Peyer's patch (tissue), 4 donors: ENCODE results near the gene HOXB8. TPM values are rescaled to one million over a fixed set of nuclear protein-coding genes. Genes with fewer than 3 reads are reported as not detected.

Experiments used
- DNase-seq, 3 donors: peaks; one replicate each; pipeline ENCODE4 v3.0.0-alpha.2; 2017 to 2019
- H3K27ac ChIP-seq, 4 donors: fragments of 200-600 bp; sonication (generic); one replicate each; pipeline ENCODE4 v1.5.1; 2016 to 2019
- H3K27me3 ChIP-seq, 2 donors: fragments of 200-600 bp; sonication (generic); one replicate each; pipeline ENCODE4 v1.5.1; 2019
- H3K36me3 ChIP-seq, 3 donors: fragments of 200-600 bp; sonication (generic); one replicate each; pipeline ENCODE4 v1.5.1; 2016 to 2019
- H3K4me1 ChIP-seq, 4 donors: fragments of 200-600 bp; sonication (generic); one replicate each; pipeline ENCODE4 v1.5.1; 2016 to 2019
- H3K4me3 ChIP-seq, 4 donors: fragments of 200-600 bp; sonication (generic); 1 replicate in 3 of 4; 2 replicates in 1 of 4; pipeline ENCODE4 v1.5.1; 2016 to 2019; ENCODE audit warnings: mild to moderate bottlenecking in 1 of 4
- H3K9me3 ChIP-seq, 4 donors: fragments of 200-600 bp; sonication (generic); one replicate each; pipeline ENCODE4 v1.5.1; 2016 to 2019; ENCODE audit warnings: mild to moderate bottlenecking in 1 of 4
- CTCF ChIP-seq, 6 experiments: fragments of 450-650 bp in 4 of 6; fragments of 200-600 bp in 2 of 6; sonication (generic) in 1 of 6; IDR thresholded peaks; one replicate each; pipeline ENCODE4 v1.5.1; 2017 to 2019; ENCODE audit warnings: antibody characterized with exemption in 6 of 6, mild to moderate bottlenecking in 3 of 6, moderate library complexity in 1 of 6
- POLR2A ChIP-seq, 2 donors: fragments of 450-650 bp; IDR thresholded peaks; one replicate each; pipeline ENCODE4 v1.5.1; 2017; ENCODE audit warnings: antibody characterized with exemption in 2 of 2, mild to moderate bottlenecking in 2 of 2, moderate library complexity in 2 of 2
- total RNA-seq, 4 donors: library from RNA; depleted of rRNA; stranded (reverse); fragments of >200 nt; gene quantifications; one replicate each; pipeline ENCODE4 v1.1.0, GENCODE V29; 2016

Gene HOXB8
- total RNA-seq, 4 donors from 2014 or later: 1.8 to 21.2 (median 14.9) TPM

GRCh38 chr17:48597778-48598631 is 17.1 kb downstream of the HOXB8 start:
- H3K9me3 ChIP-seq: no peaks in the 10 kb centered on the region
- peak overlapping the region; percentile 36 to 65 (median 56) for H3K4me3 ChIP-seq
- DNase-seq: peak in 2 of 3 donors; percentile 87 to 90
- no peaks in the 10 kb centered on the region for H3K27me3 ChIP-seq
- H3K27ac ChIP-seq: peak overlapping the region; percentile 50 to 88 (median 74)
- peaks cover 0 to 63% (median 18%) of the 10 kb centered on the region in 4 donors for H3K4me1 ChIP-seq
- TF ChIP-seq POLR2A (IDR thresholded peaks at IDR 0.05): peak; percentile 17 to 36
- no peak for TF ChIP-seq CTCF (IDR thresholded peaks at IDR 0.05)
- H3K36me3 ChIP-seq: peaks cover 0 to 16% (median 0%) of the 10 kb centered on the region in 3 donors

DNA sequence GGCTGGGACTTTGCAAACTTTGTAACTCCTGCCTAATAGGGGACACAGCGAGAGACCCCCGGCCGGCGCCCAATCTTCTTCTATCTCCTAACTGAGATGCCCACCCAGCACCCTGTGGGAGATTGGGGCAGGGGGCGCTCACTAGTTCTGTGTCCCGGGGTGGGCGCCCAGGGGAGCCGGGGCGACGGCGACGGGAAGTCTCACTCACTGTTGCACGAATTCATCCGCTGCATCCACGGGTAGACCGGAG is 17.6 kb downstream of the HOXB8 start:
- H3K27me3 ChIP-seq: no peaks in the 10 kb centered on the region
- DNase-seq: no peak
- peaks cover 0 to 68% (median 18%) of the 10 kb centered on the region in 4 donors for H3K4me1 ChIP-seq
- TF ChIP-seq CTCF (IDR thresholded peaks at IDR 0.05) (no peak), POLR2A (IDR thresholded peaks at IDR 0.05) (no peak)
- H3K4me3 ChIP-seq: peak overlapping the region; percentile 36 to 65 (median 56)
- H3K36me3 ChIP-seq: peaks cover 0 to 16% (median 0%) of the 10 kb centered on the region in 3 donors
- H3K27ac ChIP-seq: peak overlapping the region; percentile 50 to 88 (median 74)
- H3K9me3 ChIP-seq: no peaks in the 10 kb centered on the region

DNA sequence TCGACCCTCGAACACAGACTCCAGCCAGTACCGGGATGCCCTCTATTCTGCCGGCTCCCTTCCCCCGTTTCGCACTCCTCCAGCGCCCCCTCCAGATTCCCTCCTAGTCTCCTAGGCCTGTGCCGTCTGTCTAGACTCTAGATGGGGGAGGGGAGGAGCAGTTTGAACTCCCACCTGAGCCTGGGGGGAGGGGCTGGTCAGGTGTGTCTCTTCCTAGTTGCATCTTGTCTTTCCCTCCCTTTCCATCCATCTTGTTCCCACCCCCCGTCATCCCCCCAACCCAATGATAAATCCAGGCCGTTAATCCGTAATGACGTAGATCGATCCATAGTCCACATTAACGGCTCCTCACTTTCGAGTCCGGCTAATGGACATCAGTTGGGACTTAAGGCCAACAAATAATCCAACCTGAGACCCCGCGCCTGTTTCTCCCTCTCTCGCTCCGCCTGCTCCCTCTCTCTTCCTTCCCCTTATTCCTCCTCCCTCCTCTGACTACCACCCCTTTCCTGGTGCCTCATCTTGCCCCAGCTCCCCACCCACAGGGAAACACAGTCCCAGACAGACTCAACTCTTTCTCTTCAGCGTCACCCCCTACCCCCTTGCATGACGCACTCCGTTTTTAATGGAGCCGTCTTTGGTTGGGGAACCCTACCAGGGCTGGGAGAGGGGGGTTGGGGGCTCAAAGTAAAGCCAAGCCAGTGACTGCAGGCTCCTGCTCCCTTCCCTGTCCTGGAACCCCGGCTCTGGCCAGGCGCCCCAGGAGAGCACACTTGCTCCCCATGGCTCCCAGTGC is 18.2 kb downstream of the HOXB8 start:
- Histone ChIP-seq H3K4me3 (peak overlapping the region; percentile 36 to 65 (median 56)), H3K36me3 (peaks cover 0 to 17% (median 0%) of the 10 kb centered on the region in 3 donors), H3K27me3 (no peaks in the 10 kb centered on the region), H3K9me3 (no peaks in the 10 kb centered on the region), H3K4me1 (peaks cover 0 to 63% (median 17%) of the 10 kb centered on the region in 4 donors), H3K27ac (peak overlapping the region; percentile 50 to 88 (median 74))
- DNase-seq: peak in 1 of 3 donors; percentile 44
- TF ChIP-seq CTCF (IDR thresholded peaks at IDR 0.05) (no peak), POLR2A (IDR thresholded peaks at IDR 0.05) (no peak)

DNA sequence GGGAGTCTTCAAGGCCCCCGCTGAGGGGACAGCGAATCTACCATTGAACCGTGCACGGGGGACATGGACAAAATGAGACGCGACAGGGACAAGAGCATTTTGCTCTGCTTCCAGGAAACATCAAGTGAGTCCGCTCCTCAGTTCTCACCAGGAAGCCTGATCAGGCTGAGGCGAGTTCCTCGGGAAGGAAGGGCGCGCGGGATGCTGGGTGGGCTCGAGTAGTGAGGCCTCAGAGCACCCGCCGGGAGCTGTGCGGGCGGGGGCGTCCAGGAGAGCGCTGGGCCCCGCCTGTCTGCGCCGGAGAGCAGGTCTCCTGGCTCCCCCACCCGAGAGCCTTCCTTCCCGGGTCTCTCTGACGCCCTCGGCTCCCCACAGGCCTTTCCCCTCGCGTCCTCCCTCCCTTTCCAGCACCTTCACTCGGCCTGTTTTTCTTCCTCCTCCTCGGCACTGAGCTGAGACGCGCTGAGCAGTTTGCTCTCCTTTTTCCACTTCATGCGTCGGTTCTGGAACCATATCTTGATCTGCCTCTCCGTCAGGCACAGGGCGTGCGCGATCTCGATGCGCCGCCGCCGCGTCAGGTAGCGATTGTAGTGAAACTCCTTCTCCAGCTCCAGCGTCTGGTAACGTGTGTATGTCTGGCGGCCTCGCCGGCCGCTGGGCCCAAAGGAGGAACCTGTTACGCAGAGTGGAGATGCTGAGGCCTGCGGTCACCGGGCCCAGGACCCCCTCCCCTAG is 18.9 kb downstream of the HOXB8 start:
- peak in 1 of 3 donors; percentile 52 for DNase-seq
- Histone ChIP-seq H3K4me1 (peaks cover 0 to 60% (median 17%) of the 10 kb centered on the region in 4 donors), H3K4me3 (peak overlapping the region; percentile 23 to 65 (median 49)), H3K36me3 (peaks cover 0 to 25% (median 0%) of the 10 kb centered on the region in 3 donors), H3K9me3 (no peaks in the 10 kb centered on the region), H3K27me3 (no peaks in the 10 kb centered on the region), H3K27ac (peak overlapping the region in 2 of 4 donors; percentile 82 to 88)
- TF ChIP-seq POLR2A (IDR thresholded peaks at IDR 0.05): no peak

GRCh38 chr17:48595278-48595999 is 19.7 kb downstream of the HOXB8 start:
- no peak for TF ChIP-seq POLR2A (IDR thresholded peaks at IDR 0.05)
- TF ChIP-seq CTCF (IDR thresholded peaks at IDR 0.05): no peak
- H3K4me1 ChIP-seq: peaks cover 0 to 60% (median 17%) of the 10 kb centered on the region in 4 donors
- H3K4me3 ChIP-seq: peak overlapping the region in 1 of 4 donors; percentile 65
- peak overlapping the region in 2 of 4 donors; percentile 82 to 92 for H3K27ac ChIP-seq
- no peaks in the 10 kb centered on the region for H3K27me3 ChIP-seq
- H3K36me3 ChIP-seq: peaks cover 0 to 28% (median 0%) of the 10 kb centered on the region in 3 donors
- H3K9me3 ChIP-seq: no peaks in the 10 kb centered on the region
- peak in 2 of 3 donors; percentile 39 to 49 for DNase-seq
